ENCODE measurements around the gene ANKRD39.
"Not testable (repeated sequence)": the region's sequence is repeated elsewhere in the genome, so short reads cannot be mapped to it uniquely, and the experiment has no call there.

ANKRD39 gene

GRCh38 chr2:96807127-96807471 lies 50.7 kb downstream of the ANKRD39 start:
- no peak for DNase-seq

GRCh38 chr2:96806468-96807126 lies 51.2 kb downstream of the ANKRD39 start:
- DNase-seq, result no peak

GRCh38 chr2:96805946-96806345 lies 51.9 kb downstream of the ANKRD39 start:
- not testable (repeated sequence) for DNase-seq

- DNase-seq, result peak in 1 of 2 donors; percentile 55
Observed at GRCh38 chr2:96804986-96805385, 52.8 kb downstream of the ANKRD39 start.

GRCh38 chr2:96802721-96803120 lies 55.1 kb downstream of the ANKRD39 start:
- DNase-seq, result no peak

GRCh38 chr2:96801786-96802595 lies 55.8 kb downstream of the ANKRD39 start:
- peak; percentile 89 to 95 for DNase-seq

- peak; percentile 28 to 51 for DNase-seq
Observed at GRCh38 chr2:96801005-96801785, 56.6 kb downstream of the ANKRD39 start.

- no peak for DNase-seq
Observed at GRCh38 chr2:96800061-96801004, 57.5 kb downstream of the ANKRD39 start.

GRCh38 chr2:96799623-96799935 lies 58.2 kb downstream of the ANKRD39 start:
- no peak for DNase-seq

- no peak for DNase-seq
Observed at GRCh38 chr2:96798733-96799622, 58.8 kb downstream of the ANKRD39 start.

Measured in inflammatory macrophage (primary cell).